Osteocyte (in vitro differentiated cells): ENCODE measurements around the gene PDE4DIP. TPM values are rescaled to one million over a fixed set of nuclear protein-coding genes. Genes with fewer than 3 reads are reported as not detected.
"Not testable (repeated sequence)": the region's sequence is repeated elsewhere in the genome, so short reads cannot be mapped to it uniquely, and the experiment has no call there.

ENCODE experiments used
- DNase-seq: peaks from one replicate; pipeline ENCODE4 v3.0.0; 2021; ENCODE audit warnings: mixed read lengths; ENCODE audit not compliant: unreplicated experiment; ENCODE audit errors: extremely low spot score
- H3K27ac Mint-ChIP-seq: one replicate; pipeline ENCODE4 v1.8.0; 2021; ENCODE audit warnings: mild to moderate bottlenecking, mixed read lengths; ENCODE audit not compliant: unreplicated experiment
- H3K27me3 Mint-ChIP-seq: one replicate; pipeline ENCODE4 v1.8.0; 2021; ENCODE audit warnings: mixed read lengths; ENCODE audit not compliant: unreplicated experiment
- H3K36me3 Mint-ChIP-seq: one replicate; pipeline ENCODE4 v1.8.0; 2021; ENCODE audit warnings: mixed read lengths; ENCODE audit not compliant: unreplicated experiment
- H3K4me1 Mint-ChIP-seq: one replicate; pipeline ENCODE4 v1.8.0; 2021; ENCODE audit warnings: mixed read lengths; ENCODE audit not compliant: unreplicated experiment
- H3K4me3 Mint-ChIP-seq: one replicate; pipeline ENCODE4 v1.8.0; 2021; ENCODE audit warnings: mild to moderate bottlenecking, moderate library complexity, mixed read lengths; ENCODE audit not compliant: unreplicated experiment
- H3K9me3 Mint-ChIP-seq: one replicate; pipeline ENCODE4 v1.8.0; 2021; ENCODE audit warnings: mixed read lengths; ENCODE audit not compliant: unreplicated experiment
- long read RNA-seq: library from polyadenylated mRNA; unstranded; transcript quantifications from one replicate; pipeline ENCODE4 v2.0.0, GENCODE V29; 2021
- total RNA-seq: library from RNA; stranded (reverse); gene quantifications from 2 replicates; pipeline ENCODE4 v1.2.1, GENCODE V29; 2021

PDE4DIP gene
- total RNA-seq: 79.9 and 80.6 TPM in 2 replicates
- long read RNA-seq, full-length matches to known transcripts: 16 of 142 reads
- long read RNA-seq, partial matches to known transcripts: 110 of 142 reads
- long read RNA-seq, other reads (novel, unspliced or antisense): 16 of 142 reads

- peak within 1 kb of the TSS; percentile 63 for H3K4me3 Mint-ChIP-seq
- H3K9me3 Mint-ChIP-seq, H3K27me3 Mint-ChIP-seq, H3K27ac Mint-ChIP-seq, DNase-seq, H3K4me1 Mint-ChIP-seq, H3K36me3 Mint-ChIP-seq: not testable (repeated sequence)
Observed at GRCh38 chr1:148844220-148844619, at the start of gene PDE4DIP. Gene PDE4DIP (plus strand): TSS chr1:148844428. CDS start chr1:148844775, 347 bp downstream.

- not testable (repeated sequence) for H3K9me3 Mint-ChIP-seq, H3K36me3 Mint-ChIP-seq, H3K27ac Mint-ChIP-seq, H3K4me1 Mint-ChIP-seq, H3K27me3 Mint-ChIP-seq, DNase-seq, H3K4me3 Mint-ChIP-seq
Observed at GRCh38 chr1:148808268-148808928, 35.8 kb upstream of the PDE4DIP start.

GRCh38 chr1:148808929-148809283, 35.3 kb upstream of the PDE4DIP start:
- not testable (repeated sequence) for H3K4me1 Mint-ChIP-seq, H3K27ac Mint-ChIP-seq, H3K36me3 Mint-ChIP-seq, DNase-seq, H3K27me3 Mint-ChIP-seq, H3K9me3 Mint-ChIP-seq, H3K4me3 Mint-ChIP-seq

- H3K9me3 Mint-ChIP-seq, H3K4me3 Mint-ChIP-seq, H3K27ac Mint-ChIP-seq, H3K4me1 Mint-ChIP-seq, H3K36me3 Mint-ChIP-seq, H3K27me3 Mint-ChIP-seq, DNase-seq: not testable (repeated sequence)
Observed at GRCh38 chr1:148822180-148822579, 22.0 kb upstream of the PDE4DIP start.

GRCh38 chr1:148823822-148824221, 20.4 kb upstream of the PDE4DIP start:
- not testable (repeated sequence) for DNase-seq, H3K4me1 Mint-ChIP-seq, H3K9me3 Mint-ChIP-seq, H3K36me3 Mint-ChIP-seq, H3K27ac Mint-ChIP-seq, H3K4me3 Mint-ChIP-seq, H3K27me3 Mint-ChIP-seq

GRCh38 chr1:148825029-148825428, 19.2 kb upstream of the PDE4DIP start:
- H3K36me3 Mint-ChIP-seq, H3K9me3 Mint-ChIP-seq, H3K27ac Mint-ChIP-seq, H3K4me1 Mint-ChIP-seq, H3K4me3 Mint-ChIP-seq, DNase-seq, H3K27me3 Mint-ChIP-seq: not testable (repeated sequence)

- not testable (repeated sequence) for DNase-seq, H3K9me3 Mint-ChIP-seq, H3K4me3 Mint-ChIP-seq, H3K4me1 Mint-ChIP-seq, H3K36me3 Mint-ChIP-seq, H3K27ac Mint-ChIP-seq, H3K27me3 Mint-ChIP-seq
Observed at GRCh38 chr1:148828531-148828930, 15.7 kb upstream of the PDE4DIP start.

GRCh38 chr1:148828962-148829361, 15.3 kb upstream of the PDE4DIP start:
- H3K4me3 Mint-ChIP-seq, H3K9me3 Mint-ChIP-seq, DNase-seq, H3K4me1 Mint-ChIP-seq, H3K36me3 Mint-ChIP-seq, H3K27ac Mint-ChIP-seq, H3K27me3 Mint-ChIP-seq: not testable (repeated sequence)

- H3K27me3 Mint-ChIP-seq, H3K9me3 Mint-ChIP-seq, H3K4me1 Mint-ChIP-seq: not testable (repeated sequence)
Observed at GRCh38 chr1:148829365-148829764, 14.9 kb upstream of the PDE4DIP start.

GRCh38 chr1:148841262-148841661, 3.0 kb upstream of the PDE4DIP start:
- H3K9me3 Mint-ChIP-seq, H3K4me1 Mint-ChIP-seq: not testable (repeated sequence)

More at GRCh38 chr1:148829365-148829764, 14.9 kb upstream of the PDE4DIP start:
- H3K27ac Mint-ChIP-seq, H3K36me3 Mint-ChIP-seq, H3K4me3 Mint-ChIP-seq, DNase-seq: not testable (repeated sequence)

GRCh38 chr1:148844651-148845050, 423 bp downstream of the PDE4DIP start:
- not testable (repeated sequence) for H3K27me3 Mint-ChIP-seq, H3K4me1 Mint-ChIP-seq, H3K4me3 Mint-ChIP-seq, DNase-seq, H3K27ac Mint-ChIP-seq, H3K36me3 Mint-ChIP-seq, H3K9me3 Mint-ChIP-seq

More at GRCh38 chr1:148841262-148841661, 3.0 kb upstream of the PDE4DIP start:
- H3K27ac Mint-ChIP-seq, H3K36me3 Mint-ChIP-seq, H3K4me3 Mint-ChIP-seq, DNase-seq, H3K27me3 Mint-ChIP-seq: not testable (repeated sequence)

GRCh38 chr1:148845068-148845467, 840 bp downstream of the PDE4DIP start:
- not testable (repeated sequence) for H3K27me3 Mint-ChIP-seq, H3K4me1 Mint-ChIP-seq, DNase-seq, H3K27ac Mint-ChIP-seq, H3K4me3 Mint-ChIP-seq, H3K9me3 Mint-ChIP-seq, H3K36me3 Mint-ChIP-seq
